Stomach (tissue), 4 donors: ENCODE measurements around the gene RBM25.

ENCODE experiments used
- EP300 ChIP-seq: sonication (generic); formaldehyde crosslinking; IDR thresholded peaks from one replicate; pipeline ENCODE4 v1.6.1; 2017; ENCODE audit warnings: antibody characterized with exemption
- POLR2A ChIP-seq, 4 donors: fragments of 450-650 bp; IDR thresholded peaks; one replicate each; pipeline ENCODE4 v1.6.1; 2016; ENCODE audit warnings: antibody characterized with exemption in 4 of 4, control low read depth in 2 of 4, mild to moderate bottlenecking in 1 of 4, moderate library complexity in 1 of 4
- POLR2AphosphoS5 ChIP-seq, 3 donors: sonication (generic); formaldehyde crosslinking; IDR thresholded peaks; one replicate each; pipeline ENCODE4 v1.6.1; 2016; ENCODE audit warnings: antibody characterized with exemption in 3 of 3
- TF ChIP-seq, protein P1 (sequence below), 7 experiments: fragments of 450-650 bp in 4 of 7; fragments of 200-600 bp in 3 of 7; sonication (generic) in 3 of 7; IDR thresholded peaks; one replicate each; pipeline ENCODE4 v1.5.1; 2016 to 2019; ENCODE audit warnings: antibody characterized with exemption in 7 of 7, control low read depth in 2 of 7, mild to moderate bottlenecking in 1 of 7

DNA sequence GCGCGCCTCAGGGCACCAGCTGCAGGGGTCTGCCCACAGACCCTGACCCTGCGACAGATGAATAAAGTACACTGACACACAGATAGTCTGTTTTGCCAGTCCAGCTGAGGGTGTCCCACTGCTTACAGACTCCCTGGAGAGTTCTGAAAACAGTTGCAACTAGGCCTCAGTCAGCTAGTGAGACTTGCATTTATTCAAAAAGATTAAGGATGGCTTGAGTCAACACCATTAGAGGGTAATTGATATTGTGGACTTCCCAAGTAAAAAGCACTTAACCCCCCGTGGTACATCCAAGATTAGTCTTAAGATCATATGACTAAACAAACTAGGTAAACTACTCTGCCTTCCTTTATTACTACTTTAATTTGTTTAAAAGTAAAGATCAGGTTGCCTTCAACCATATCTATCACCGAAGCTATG, 66.8 kb downstream of the RBM25 start:
- no peak for TF ChIP-seq POLR2A (IDR thresholded peaks at IDR 0.05)
- TF ChIP-seq, protein P1, sequence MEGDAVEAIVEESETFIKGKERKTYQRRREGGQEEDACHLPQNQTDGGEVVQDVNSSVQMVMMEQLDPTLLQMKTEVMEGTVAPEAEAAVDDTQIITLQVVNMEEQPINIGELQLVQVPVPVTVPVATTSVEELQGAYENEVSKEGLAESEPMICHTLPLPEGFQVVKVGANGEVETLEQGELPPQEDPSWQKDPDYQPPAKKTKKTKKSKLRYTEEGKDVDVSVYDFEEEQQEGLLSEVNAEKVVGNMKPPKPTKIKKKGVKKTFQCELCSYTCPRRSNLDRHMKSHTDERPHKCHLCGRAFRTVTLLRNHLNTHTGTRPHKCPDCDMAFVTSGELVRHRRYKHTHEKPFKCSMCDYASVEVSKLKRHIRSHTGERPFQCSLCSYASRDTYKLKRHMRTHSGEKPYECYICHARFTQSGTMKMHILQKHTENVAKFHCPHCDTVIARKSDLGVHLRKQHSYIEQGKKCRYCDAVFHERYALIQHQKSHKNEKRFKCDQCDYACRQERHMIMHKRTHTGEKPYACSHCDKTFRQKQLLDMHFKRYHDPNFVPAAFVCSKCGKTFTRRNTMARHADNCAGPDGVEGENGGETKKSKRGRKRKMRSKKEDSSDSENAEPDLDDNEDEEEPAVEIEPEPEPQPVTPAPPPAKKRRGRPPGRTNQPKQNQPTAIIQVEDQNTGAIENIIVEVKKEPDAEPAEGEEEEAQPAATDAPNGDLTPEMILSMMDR (IDR thresholded peaks at IDR 0.05): no peak
- no peak for TF ChIP-seq EP300
- no peak for TF ChIP-seq POLR2AphosphoS5 (IDR thresholded peaks at IDR 0.05)
